SK-N-SH (cell line): ENCODE measurements around the gene SLC9A7. TPM values are rescaled to one million over a fixed set of nuclear protein-coding genes. Genes with fewer than 3 reads are reported as not detected.

ENCODE experiments used
- CTCF ChIA-PET: fragments of 300-600, 350-600 bp; formaldehyde crosslinking; extraction: SDS; loops from one replicate; lab custom pipeline; 2021; lab: Yijun Ruan, JAX
- POLR2A ChIA-PET: fragments of 350-600 bp; sonication (Branson Sonifier 250); formaldehyde crosslinking; extraction: SDS; loops from one replicate; lab custom pipeline; 2020; ENCODE audit warnings: antibody characterized with exemption, inconsistent platforms; lab: Yijun Ruan, JAX
- DNase-seq: peaks from one replicate; pipeline ENCODE4 v3.0.0; 2012
- H2AFZ ChIP-seq: fragments of 200-600 bp; sonication (generic); 2 replicates; pipeline ENCODE4 v1.8.1; 2016; ENCODE audit warnings: antibody characterized with exemption, mild to moderate bottlenecking, low read depth
- H3F3A ChIP-seq: fragments of 200-600 bp; sonication (generic); replicated peaks from 2 replicates; pipeline ENCODE3; 2016; ENCODE audit warnings: antibody characterized with exemption, mild to moderate bottlenecking; ENCODE audit not compliant: insufficient read depth
- H3K27ac ChIP-seq, 2 experiments: fragments of 200-500 bp in 1 of 2; fragments of 200-600 bp in 1 of 2; sonication (Bioruptor generic) in 1 of 2; sonication (generic), shearing (Covaris generic) in 1 of 2; 2 replicates each; pipeline versions ENCODE4 v1.5.1 to v1.6.1; 2014 to 2016; ENCODE audit warnings: low read depth in 2 of 2, inconsistent platforms in 1 of 2, low read length in 1 of 2, mild to moderate bottlenecking in 1 of 2, mixed read lengths in 1 of 2
- H3K27me3 ChIP-seq: fragments of 200-600 bp; sonication (generic), shearing (Covaris generic); 2 replicates; pipeline ENCODE4 v1.6.1; 2016; ENCODE audit warnings: mixed run types; ENCODE audit not compliant: insufficient read depth
- H3K36me3 ChIP-seq, 2 experiments: fragments of 200-500 bp in 1 of 2; fragments of 200-600 bp in 1 of 2; sonication (Bioruptor generic) in 1 of 2; sonication (generic) in 1 of 2; replicated peaks in 1 of 2; 2 replicates each; pipeline versions ENCODE3 to v1.5.1; 2014 to 2016; ENCODE audit warnings: low read length in 1 of 2, mild to moderate bottlenecking in 1 of 2; ENCODE audit not compliant: insufficient read depth in 2 of 2, control insufficient read depth in 1 of 2
- H3K4me1 ChIP-seq, 2 experiments: fragments of 200-500 bp in 1 of 2; fragments of 200-600 bp in 1 of 2; sonication (Bioruptor generic) in 1 of 2; sonication (generic), shearing (Covaris generic) in 1 of 2; 2 replicates each; pipeline versions ENCODE4 v1.5.1 to v1.6.1; 2014 to 2016; ENCODE audit warnings: low read depth in 1 of 2, low read length in 1 of 2, mixed run types in 1 of 2; ENCODE audit not compliant: insufficient read depth in 2 of 2, control insufficient read depth in 1 of 2
- H3K4me2 ChIP-seq: fragments of 200-600 bp; sonication (generic), shearing (Covaris generic); 2 replicates; pipeline ENCODE4 v1.6.1; 2017; ENCODE audit warnings: mixed run types
- H3K4me3 ChIP-seq, 2 experiments: fragments of 200-500 bp in 1 of 2; fragments of 200-600 bp in 1 of 2; sonication (Bioruptor generic) in 1 of 2; sonication (generic), shearing (Covaris generic) in 1 of 2; 2 replicates each; pipeline versions ENCODE4 v1.5.1 to v1.8.1; 2014 to 2016; ENCODE audit warnings: low read depth in 2 of 2, inconsistent platforms in 1 of 2, low read length in 1 of 2, mild to moderate bottlenecking in 1 of 2, mixed read lengths in 1 of 2, moderate library complexity in 1 of 2
- H3K79me2 ChIP-seq: fragments of 200-600 bp; sonication (generic); 2 replicates; pipeline ENCODE4 v1.8.1; 2017; ENCODE audit warnings: mild to moderate bottlenecking; ENCODE audit not compliant: insufficient read depth
- H3K9ac ChIP-seq: fragments of 200-600 bp; sonication (generic); 2 replicates; pipeline ENCODE4 v1.6.1; 2017; ENCODE audit warnings: mixed run types
- H3K9me2 ChIP-seq: fragments of 200-600 bp; sonication (generic); 2 replicates; pipeline ENCODE4 v1.6.1; 2017; ENCODE audit warnings: mixed run types
- H3K9me3 ChIP-seq: fragments of 200-600 bp; sonication (generic); 2 replicates; pipeline ENCODE4 v1.6.1; 2017; ENCODE audit warnings: mixed run types, mild to moderate bottlenecking, moderate library complexity
- H4K20me1 ChIP-seq: fragments of 200-600 bp; sonication (generic); 2 replicates; pipeline ENCODE4 v1.6.1; 2017; ENCODE audit warnings: mild to moderate bottlenecking, mixed run types; ENCODE audit not compliant: insufficient read depth
- CHD2 ChIP-seq: fragments of 150-350 bp; IDR thresholded peaks from 2 replicates; pipeline ENCODE4 v1.6.1; 2018; ENCODE audit warnings: low read length; ENCODE audit not compliant: partially characterized antibody
- EP300 ChIP-seq, 2 experiments: IDR thresholded peaks; 2 replicates each; pipeline versions ENCODE4 v1.4.0 to v1.6.1; 2012; ENCODE audit warnings: borderline replicate concordance in 1 of 2, low read depth in 1 of 2, low read length in 1 of 2
- EZH2phosphoT487 ChIP-seq: fragments of 200-600 bp; sonication (generic); IDR thresholded peaks from 2 replicates; pipeline ENCODE4 v1.6.1; 2017; ENCODE audit warnings: low read depth, mixed run types, mild to moderate bottlenecking, antibody characterized with exemption, moderate library complexity, borderline replicate concordance
- FOSL2 ChIP-seq: IDR thresholded peaks from 2 replicates; pipeline ENCODE4 v1.4.0; 2012; ENCODE audit warnings: low read depth, mild to moderate bottlenecking, moderate library complexity, borderline replicate concordance
- GABPA ChIP-seq: IDR thresholded peaks from 2 replicates; pipeline ENCODE4 v1.4.0; 2012; ENCODE audit warnings: low read depth, mild to moderate bottlenecking
- JUND ChIP-seq: IDR thresholded peaks from 2 replicates; pipeline ENCODE4 v1.4.0; 2012
- MEF2A ChIP-seq: IDR thresholded peaks from 2 replicates; pipeline ENCODE4 v1.4.0; 2012; ENCODE audit warnings: low read depth, borderline replicate concordance
- PBX3 ChIP-seq: IDR thresholded peaks from 2 replicates; pipeline ENCODE4; 2012
- POLR2AphosphoS5 ChIP-seq: IDR thresholded peaks from 2 replicates; pipeline ENCODE4 v1.6.1; 2012; ENCODE audit warnings: low read depth, low read length
- RAD21 ChIP-seq: IDR thresholded peaks from 2 replicates; pipeline ENCODE4 v1.6.1; 2012; ENCODE audit warnings: mild to moderate bottlenecking, low read length
- RCOR1 ChIP-seq: fragments of 150-350 bp; IDR thresholded peaks from 2 replicates; pipeline ENCODE4 v1.6.1; 2017; ENCODE audit warnings: antibody characterized with exemption, low read length
- REST ChIP-seq: IDR thresholded peaks from 2 replicates; pipeline ENCODE4 v1.6.1; 2012; ENCODE audit warnings: mild to moderate bottlenecking, low read depth, low read length, moderate library complexity
- RXRA ChIP-seq: IDR thresholded peaks from 2 replicates; pipeline ENCODE4 v1.4.0; 2012; ENCODE audit warnings: low read depth, mild to moderate bottlenecking, borderline replicate concordance
- SIN3A ChIP-seq: IDR thresholded peaks from 2 replicates; pipeline ENCODE4 v1.6.1; 2012; ENCODE audit warnings: low read depth, mild to moderate bottlenecking, low read length, moderate library complexity, borderline replicate concordance
- SMC3 ChIP-seq: IDR thresholded peaks from 2 replicates; pipeline ENCODE4 v1.6.1; 2012; ENCODE audit warnings: low read depth, low read length, improper control_type of control experiment
- TCF12 ChIP-seq: IDR thresholded peaks from 2 replicates; pipeline ENCODE4 v1.4.0; 2012
- ZBTB33 ChIP-seq: IDR thresholded peaks from 2 replicates; pipeline ENCODE4 v1.4.0; 2012; ENCODE audit warnings: low read depth, borderline replicate concordance
- WGBS: methylation state at CpG from one replicate; pipeline ENCODE4 v1.1.6; 2017; ENCODE audit warnings: low lambda C conversion rate; 5-methylcytosine and 5-hydroxymethylcytosine counted together
- polyA plus RNA-seq, 3 experiments: library from polyadenylated mRNA; depleted of rRNA; stranded (reverse); fragments of >200 nt; gene quantifications; 2 replicates each; pipeline ENCODE4 v1.2.3, GENCODE V29; 2012
- TF ChIP-seq, protein P1 (sequence below): fragments of 150-350 bp; IDR thresholded peaks from 2 replicates; pipeline ENCODE4 v1.6.1; 2017; ENCODE audit warnings: antibody characterized with exemption, low read length, low read depth, borderline replicate concordance
- TF ChIP-seq, protein P2 (sequence below): IDR thresholded peaks from 2 replicates; pipeline ENCODE4 v1.4.0; 2012; ENCODE audit warnings: low read depth

SLC9A7 gene
- polyA plus RNA-seq, 1 of the 3 experiments (the other 2 are of a cell fraction), result 10.5 TPM

GRCh38 chrX:46710927-46711623 lies 47.8 kb downstream of the SLC9A7 start:
- ChIA-PET CTCF (no interaction called here), POLR2A (no interaction called here)
- Histone ChIP-seq H4K20me1 (no peaks in the 10 kb centered on the region), H3F3A (no peaks in the 10 kb centered on the region), H3K27ac (no peak overlapping the region), H3K9ac (no peak overlapping the region), H3K4me2 (no peak overlapping the region), H3K9me3 (no peaks in the 10 kb centered on the region), H2AFZ (no peak overlapping the region), H3K27me3 (no peaks in the 10 kb centered on the region; the same call in 1 of the 2 replicates), H3K4me1 (peaks cover 0 to 3% of the 10 kb centered on the region in 2 experiments; a peak in 1 of 4 replicates), H3K79me2 (no peaks in the 10 kb centered on the region), H3K4me3 (no peak overlapping the region), H3K36me3 (no peaks in the 10 kb centered on the region), H3K9me2 (no peaks in the 10 kb centered on the region)
- TF ChIP-seq EP300 (IDR thresholded peaks at IDR 0.05; ENCODE audit: borderline replicate concordance in 1 of 2, low read depth in 1 of 2, low read length in 1 of 2) (no peak), RCOR1 (no peak), RXRA (no peak), PBX3 (no peak), JUND (no peak), REST (no peak), SMC3 (no peak), MEF2A (no peak), TCF12 (no peak), EZH2phosphoT487 (no peak), GABPA (no peak), CHD2 (no peak), SIN3A (no peak), ZBTB33 (no peak), FOSL2 (no peak), POLR2AphosphoS5 (no peak), RAD21 (no peak)
- TF ChIP-seq, protein P1, sequence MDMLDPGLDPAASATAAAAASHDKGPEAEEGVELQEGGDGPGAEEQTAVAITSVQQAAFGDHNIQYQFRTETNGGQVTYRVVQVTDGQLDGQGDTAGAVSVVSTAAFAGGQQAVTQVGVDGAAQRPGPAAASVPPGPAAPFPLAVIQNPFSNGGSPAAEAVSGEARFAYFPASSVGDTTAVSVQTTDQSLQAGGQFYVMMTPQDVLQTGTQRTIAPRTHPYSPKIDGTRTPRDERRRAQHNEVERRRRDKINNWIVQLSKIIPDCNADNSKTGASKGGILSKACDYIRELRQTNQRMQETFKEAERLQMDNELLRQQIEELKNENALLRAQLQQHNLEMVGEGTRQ, result no peak
- TF ChIP-seq, protein P2, sequence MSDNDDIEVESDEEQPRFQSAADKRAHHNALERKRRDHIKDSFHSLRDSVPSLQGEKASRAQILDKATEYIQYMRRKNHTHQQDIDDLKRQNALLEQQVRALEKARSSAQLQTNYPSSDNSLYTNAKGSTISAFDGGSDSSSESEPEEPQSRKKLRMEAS, result no peak
- 30% methylated on average over 7 of the region's 8 CpGs for WGBS
- peak; percentile 13 for DNase-seq
